GM13976 (cell line): ENCODE measurements around the gene GPR18.
"Not testable (repeated sequence)": the region's sequence is repeated elsewhere in the genome, so short reads cannot be mapped to it uniquely, and the experiment has no call there.

Source experiments
- DNase-seq: peaks from one replicate; pipeline ENCODE4 v3.0.0; 2012; ENCODE audit warnings: low spot score
- CTCF ChIP-seq: IDR thresholded peaks from 2 replicates; pipeline ENCODE4 v1.5.1; 2012; ENCODE audit warnings: borderline replicate concordance, mild to moderate bottlenecking; ENCODE audit not compliant: insufficient read depth; ENCODE audit errors: extremely low read depth, missing control alignments, control extremely low read depth
- in situ Hi-C: fragments of 300-500 bp; cut with MboI; formaldehyde crosslinking; loops from one replicate; pipeline ENCODE4 v1.12.0; 2022; ENCODE audit warnings: low sequenced_read_pairs, mixed read lengths, inconsistent platforms; ENCODE audit not compliant: unreplicated experiment

Gene GPR18

GRCh38 chr13:99217461-99218110, 40.6 kb downstream of the GPR18 start:
- DNase-seq: no peak
- TF ChIP-seq CTCF: no peak
- in situ Hi-C loops: no loop called here

- in situ Hi-C loops: no loop called here
- no peak for TF ChIP-seq CTCF
- no peak for DNase-seq
Measured at GRCh38 chr13:99215184-99215830, 42.9 kb downstream of the GPR18 start.

GRCh38 chr13:99214731-99215130, 43.4 kb downstream of the GPR18 start:
- DNase-seq: no peak
- in situ Hi-C loops: no loop called here
- no peak for TF ChIP-seq CTCF

GRCh38 chr13:99214232-99214631, 43.9 kb downstream of the GPR18 start:
- in situ Hi-C loops: no loop called here
- TF ChIP-seq CTCF: no peak
- peak; percentile 67 for DNase-seq

- TF ChIP-seq CTCF: no peak
- no peak for DNase-seq
- in situ Hi-C loops: no loop called here
Measured at GRCh38 chr13:99211421-99212035, 46.7 kb downstream of the GPR18 start.

- in situ Hi-C loops, DNase-seq: not testable (repeated sequence)
Measured at GRCh38 chr13:99210627-99211026, 47.6 kb downstream of the GPR18 start.
